HG03432 (cell line): ENCODE data around the gene NUCKS1.
A peak's percentile ranks its signal among the peaks of the same experiment; 100 is the strongest.

Experiments used
- ATAC-seq: cut with Tn5 transposase; IDR thresholded peaks from one replicate; pipeline ENCODE4 v1.9.1; 2021; ENCODE audit warnings: mild to moderate bottlenecking, moderate library complexity; ENCODE audit not compliant: unreplicated experiment

Gene NUCKS1

GRCh38 chr1:205672395-205672889 lies 77.5 kb downstream of the NUCKS1 start:
- ATAC-seq = no peak

GRCh38 chr1:205670611-205671430 lies 79.2 kb downstream of the NUCKS1 start:
- no peak for ATAC-seq

- ATAC-seq = no peak
These were observed 79.9 kb downstream of the NUCKS1 start for GRCh38 chr1:205670150-205670446.

GRCh38 chr1:205669341-205670149 lies 80.4 kb downstream of the NUCKS1 start:
- peak; percentile 43 for ATAC-seq

GRCh38 chr1:205668951-205669340 lies 81.0 kb downstream of the NUCKS1 start:
- ATAC-seq = peak; percentile 28

GRCh38 chr1:205667909-205668643 lies 81.9 kb downstream of the NUCKS1 start:
- no peak for ATAC-seq

GRCh38 chr1:205666372-205667166 lies 83.4 kb downstream of the NUCKS1 start:
- no peak for ATAC-seq

GRCh38 chr1:205665201-205666045 lies 84.6 kb downstream of the NUCKS1 start:
- no peak for ATAC-seq

GRCh38 chr1:205664399-205665017 lies 85.5 kb downstream of the NUCKS1 start:
- no peak for ATAC-seq

GRCh38 chr1:205663286-205663936 lies 86.6 kb downstream of the NUCKS1 start:
- ATAC-seq = no peak
